GM12878 (cell line): ENCODE measurements around the gene ARSA. TPM values are rescaled to one million over a fixed set of nuclear protein-coding genes. Genes with fewer than 3 reads are reported as not detected.

Experiments used
- ATAC-seq: fragments of 200-7000 bp; cut with Tn5 transposase; 3 replicates; pipeline ENCODE4 v1.9.1; 2020; ENCODE audit warnings: mild to moderate bottlenecking, moderate library complexity
- BruUV-seq: library from RNA; stranded (reverse); fragments of 400-500 nt; replicated peaks from 2 replicates; lab custom pipeline; 2021; lab: Mats Ljungman, UMichigan
- CTCF ChIA-PET: fragments of 300-600 bp; sonication (Branson Sonifier 250); formaldehyde crosslinking; extraction: SDS; loops from one replicate; lab custom pipeline; 2021; ENCODE audit warnings: inconsistent platforms; lab: Yijun Ruan, JAX
- POLR2A ChIA-PET: fragments of 350-600 bp; formaldehyde crosslinking; extraction: SDS; loops from one replicate; lab custom pipeline; 2021; ENCODE audit warnings: inconsistent platforms; lab: Charles Lee
- RAD21 ChIA-PET: fragments of 300-600 bp; sonication (Branson Sonifier 250); formaldehyde crosslinking; loops from one replicate; lab custom pipeline; 2023; ENCODE audit warnings: antibody characterized with exemption; ENCODE audit not compliant: unreplicated experiment; lab: Charles Lee
- SMC1A ChIA-PET: fragments of 300-600 bp; sonication (Branson Sonifier 250); formaldehyde crosslinking; loops from one replicate; lab custom pipeline; 2023; ENCODE audit not compliant: unreplicated experiment, uncharacterized antibody; lab: Charles Lee
- DNase-seq: peaks from one replicate; pipeline ENCODE4 v3.0.0-alpha.2; 2011; ENCODE audit warnings: low read depth, low spot score
- FAIRE-seq: peaks from 3 replicates; lab custom pipeline; 2011; peaks lifted over from hg19 to GRCh38; lab: Jason Lieb, UNC
- H2AFZ ChIP-seq: 2 replicates; pipeline ENCODE4 v1.6.0; 2011; ENCODE audit warnings: low read depth, low read length, control low read depth; ENCODE audit not compliant: control insufficient read depth
- H3K27ac ChIP-seq: 2 replicates; pipeline ENCODE4 v1.5.1; 2011; ENCODE audit warnings: control low read depth; ENCODE audit not compliant: control insufficient read depth, insufficient read depth
- H3K27me3 ChIP-seq, 2 experiments: replicated peaks in 1 of 2; 2 replicates each; pipeline versions ENCODE4 v1.6.0 to v1.6.1; 2011; ENCODE audit warnings: low read length in 1 of 2; ENCODE audit not compliant: control insufficient read depth in 2 of 2, insufficient read depth in 2 of 2
- H3K36me3 ChIP-seq, 2 experiments: 2 replicates each; pipeline ENCODE4 v1.5.1; 2011; ENCODE audit warnings: low read length in 1 of 2; ENCODE audit not compliant: control insufficient read depth in 2 of 2, insufficient read depth in 2 of 2
- H3K4me1 ChIP-seq: 2 replicates; pipeline ENCODE4 v1.6.1; 2011; ENCODE audit warnings: mild to moderate bottlenecking, low read length, moderate library complexity, mixed read lengths; ENCODE audit not compliant: control insufficient read depth, insufficient read depth
- H3K4me2 ChIP-seq: 2 replicates; pipeline ENCODE4 v1.6.0; 2011; ENCODE audit warnings: control low read depth; ENCODE audit not compliant: control insufficient read depth, insufficient read depth
- H3K4me3 ChIP-seq: fragments of 200-600 bp; sonication (generic); 2 replicates; pipeline ENCODE4 v1.5.1; 2016
- H3K79me2 ChIP-seq: 2 replicates; pipeline ENCODE4 v1.6.0; 2011; ENCODE audit warnings: low read length; ENCODE audit not compliant: control insufficient read depth, insufficient read depth
- H3K9ac ChIP-seq: 2 replicates; pipeline ENCODE4 v1.8.0; 2011; ENCODE audit warnings: low read length, control low read depth, mixed read lengths; ENCODE audit not compliant: control insufficient read depth, insufficient read depth
- H3K9me3 ChIP-seq: replicated peaks from 3 replicates; pipeline ENCODE4 v1.5.1; 2011; ENCODE audit warnings: mild to moderate bottlenecking, low read length; ENCODE audit not compliant: control insufficient read depth, insufficient read depth
- H4K20me1 ChIP-seq: 2 replicates; pipeline ENCODE4 v1.6.0; 2011; ENCODE audit not compliant: control insufficient read depth, insufficient read depth
- ASH2L ChIP-seq: fragments of 300-600, 200-600 bp; sonication (generic); IDR thresholded peaks from 2 replicates; pipeline ENCODE4 v1.6.1; 2017; ENCODE audit warnings: low read depth, mild to moderate bottlenecking, borderline replicate concordance
- BCL11A ChIP-seq: IDR thresholded peaks from 2 replicates; pipeline ENCODE4 v1.6.1; 2011; ENCODE audit warnings: low read depth, low read length
- CREM ChIP-seq: IDR thresholded peaks from 2 replicates; pipeline ENCODE4 v1.6.1; 2014; ENCODE audit warnings: antibody characterized with exemption, low read depth
- IKZF1 ChIP-seq: fragments of 450-650 bp; conservative IDR thresholded peaks from 2 replicates; pipeline ENCODE4 v1.6.1; 2017; ENCODE audit warnings: antibody characterized with exemption, mild to moderate bottlenecking
- IRF4 ChIP-seq: IDR thresholded peaks from 2 replicates; pipeline ENCODE4 v1.6.1; 2011; ENCODE audit warnings: low read depth, low read length
- LARP7 ChIP-seq: fragments of 450-650 bp; IDR thresholded peaks from 2 replicates; pipeline ENCODE4 v1.6.1; 2017; ENCODE audit warnings: mild to moderate bottlenecking
- MTA2 ChIP-seq: fragments of 450-650 bp; IDR thresholded peaks from 2 replicates; pipeline ENCODE4 v1.6.1; 2016; ENCODE audit warnings: low read depth, mild to moderate bottlenecking, moderate library complexity
- NBN ChIP-seq: fragments of 450-650 bp; IDR thresholded peaks from 2 replicates; pipeline ENCODE4 v1.6.1; 2016
- PAX5 ChIP-seq: IDR thresholded peaks from 2 replicates; pipeline ENCODE4 v1.6.1; 2011; ENCODE audit warnings: low read depth, low read length, borderline replicate concordance
- RELA ChIP-seq: fragments of 450-650 bp; IDR thresholded peaks from 2 replicates; pipeline ENCODE4 v1.8.0; 2014; ENCODE audit warnings: borderline replicate concordance; ENCODE audit not compliant: partially characterized antibody
- TCF3 ChIP-seq: IDR thresholded peaks from 2 replicates; pipeline ENCODE4 v1.6.1; 2012; ENCODE audit warnings: low read depth, mild to moderate bottlenecking, low read length, borderline replicate concordance; ENCODE audit not compliant: insufficient read depth
- TCF7 ChIP-seq: IDR thresholded peaks from 2 replicates; pipeline ENCODE4 v1.6.1; 2014; ENCODE audit warnings: antibody characterized with exemption, borderline replicate concordance
- WGBS: methylation state at CpG from one replicate; pipeline ENCODE4 v1.1.6; 2016; ENCODE audit warnings: low lambda C conversion rate; ENCODE audit not compliant: insufficient replicate concordance, insufficient coverage; ENCODE audit errors: missing lambda C conversion rate; 5-methylcytosine and 5-hydroxymethylcytosine counted together
- in situ Hi-C: fragments of 300-500 bp; cut with MboI; formaldehyde crosslinking; loops from 9 replicates; pipeline ENCODE4 v1.14.3; 2018; ENCODE audit warnings: mixed read lengths
- intact Hi-C: fragments of 100-400 bp; cut with micrococcal nuclease; formaldehyde crosslinking; loops from one replicate; pipeline ENCODE4 v1.14.2; 2022; ENCODE audit not compliant: unreplicated experiment
- polyA plus RNA-seq, 11 experiments: library from polyadenylated mRNA; depleted of rRNA in 4 of 11; unstranded in 6 of 11; stranded (reverse) in 5 of 11; fragments of >200 nt; fragmentation: Nextera tagmentation in 4 of 11; fragmentation: Illumina TruSeq in 1 of 11; extraction: Ambion mirVana in 4 of 11; extraction: Trizol in 1 of 11; gene quantifications; 1 replicate in 1 of 11; 2 replicates in 10 of 11; pipeline versions ENCODE4 v1.2.1 to v1.2.3, GENCODE V29; 2011 to 2016; ENCODE audit warnings: inconsistent platforms in 2 of 11, missing spikeins in 2 of 11, low read depth in 1 of 11
- total RNA-seq, 4 experiments: library from RNA; depleted of rRNA in 3 of 4; stranded (reverse); fragments of >200 nt in 3 of 4; fragmentation: Illumina TruSeq in 1 of 4; extraction: Trizol in 1 of 4; gene quantifications; 2 replicates each; pipeline versions ENCODE4 v1.2.1 to v1.2.3, GENCODE V29; 2013 to 2021
- TF ChIP-seq, protein P1 (sequence below): fragments of 450-650 bp; IDR thresholded peaks from 2 replicates; pipeline ENCODE4 v1.6.1; 2018; ENCODE audit warnings: mild to moderate bottlenecking, low read depth, moderate library complexity; ENCODE audit not compliant: partially characterized antibody

ARSA gene
- total and polyA plus RNA-seq, 10 of the 15 experiments (the other 5 are each of a cell fraction or from before 2014, with no cell fraction given), result 0.39 to 26.3 (median 9.8) TPM

DNA sequence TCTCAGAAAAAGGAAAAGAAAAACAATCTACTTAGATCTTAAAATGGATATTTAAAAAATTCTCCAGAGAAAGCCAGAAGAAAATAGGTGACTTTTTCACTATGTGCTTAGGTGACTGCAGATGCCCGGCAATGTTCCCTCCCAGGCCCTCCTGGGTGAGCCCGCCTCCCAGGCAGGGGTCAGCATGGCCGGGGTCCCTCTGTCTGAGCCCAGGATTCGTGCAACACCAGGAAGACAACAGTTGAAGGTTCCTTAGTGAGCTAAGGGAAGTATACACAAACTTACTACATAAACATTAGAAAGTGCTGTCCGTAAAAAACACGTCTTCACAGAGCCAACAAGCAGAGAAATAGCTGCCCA lies 15.8 kb downstream of the ARSA start:
- intact Hi-C loops, result no loop called here
- DNase-seq, result no peak
- WGBS, result 40% methylated on average over 6 of the region's 6 CpGs
- ChIA-PET SMC1A (no interaction called here), CTCF (interaction anchor here (2.2 kb wide), 1 partner anchor 10 kb away, joined by 10 read pairs; no protein-coding TSS in a partner anchor), POLR2A (no interaction called here), RAD21 (interaction anchor here (1.2 kb wide), 1 partner anchor 71 kb away, joined by 3 read pairs; no protein-coding TSS in a partner anchor)
- Histone ChIP-seq H3K9ac (no peak overlapping the region), H3K4me3 (no peak overlapping the region), H3K36me3 (no peaks in the 10 kb centered on the region), H3K79me2 (no peaks in the 10 kb centered on the region), H3K27ac (no peak overlapping the region), H2AFZ (no peak overlapping the region), H3K4me1 (no peaks in the 10 kb centered on the region), H4K20me1 (no peaks in the 10 kb centered on the region), H3K27me3 (no peaks in the 10 kb centered on the region; a peak in 1 of 4 replicates), H3K4me2 (no peak overlapping the region), H3K9me3 (no peaks in the 10 kb centered on the region)
- in situ Hi-C loops, result loop anchor here (10.0 kb wide), 1 partner anchor 357 kb away; the partner anchor contains the start of gene HDAC10
- no peak for ATAC-seq
- no peak for FAIRE-seq
- BruUV-seq, result no TSS peak
- TF ChIP-seq BCL11A, result no peak
- no peak for TF ChIP-seq NBN
- TF ChIP-seq MTA2, result no peak
- TF ChIP-seq PAX5, result no peak
- TF ChIP-seq IRF4, result no peak
- TF ChIP-seq TCF3, result no peak
- no peak for TF ChIP-seq CREM

DNA sequence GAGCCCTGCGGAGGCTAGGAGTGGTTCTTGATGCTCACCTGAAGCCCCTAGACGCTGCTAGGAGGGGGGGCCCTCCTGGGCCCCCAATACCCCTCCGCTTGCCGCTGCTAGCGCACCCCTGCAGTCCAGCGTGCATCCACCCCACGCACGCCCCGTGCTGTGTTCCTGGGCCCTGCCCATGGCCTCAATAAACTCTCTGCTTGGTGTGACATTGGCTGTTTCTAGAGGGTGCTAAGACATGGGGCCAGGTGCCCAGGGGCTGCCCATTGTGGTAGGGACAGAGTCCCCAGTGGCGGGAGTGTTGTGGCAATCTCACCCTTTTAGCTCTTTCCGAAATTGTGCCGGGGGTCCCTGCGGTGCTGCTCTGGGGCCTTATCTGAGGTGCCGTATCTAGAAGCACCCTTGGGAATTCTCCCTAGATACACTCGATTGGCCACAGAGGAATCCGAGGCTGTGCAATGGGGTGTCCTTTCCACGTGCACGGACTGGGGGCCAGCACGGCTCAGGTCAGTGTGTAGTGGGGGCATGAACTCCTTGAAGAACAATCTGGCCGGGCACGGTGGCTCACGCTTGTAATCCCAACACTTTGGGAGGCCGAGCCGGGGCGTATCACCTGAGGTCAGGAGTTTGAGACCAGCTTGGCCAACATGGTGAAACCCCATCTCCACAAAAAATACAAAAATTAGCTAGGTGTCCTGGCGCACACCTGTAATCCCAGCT lies 16.5 kb downstream of the ARSA start:
- BruUV-seq, result no TSS peak
- 65% methylated on average over 24 of the region's 26 CpGs for WGBS
- no peaks in the 10 kb centered on the region for H4K20me1 ChIP-seq
- H3K9me3 ChIP-seq, result no peaks in the 10 kb centered on the region
- no peaks in the 10 kb centered on the region for H3K79me2 ChIP-seq
- H3K4me2 ChIP-seq, result no peak overlapping the region
- SMC1A ChIA-PET, result no interaction called here
- no peaks in the 10 kb centered on the region for H3K4me1 ChIP-seq
- in situ Hi-C loops, result loop anchor here (10.0 kb wide), 1 partner anchor 357 kb away; the partner anchor contains the start of gene HDAC10
- H3K9ac ChIP-seq, result no peak overlapping the region
- H3K27ac ChIP-seq, result no peak overlapping the region
- no peaks in the 10 kb centered on the region for H3K36me3 ChIP-seq
- CTCF ChIA-PET, result interaction anchor here (2.2 kb wide), 1 partner anchor 10 kb away, joined by 10 read pairs; no protein-coding TSS in a partner anchor
- no peaks in the 10 kb centered on the region; a peak in 1 of 4 replicates for H3K27me3 ChIP-seq
- no peak overlapping the region for H2AFZ ChIP-seq
- RAD21 ChIA-PET, result interaction anchor here (1.2 kb wide), 1 partner anchor 71 kb away, joined by 3 read pairs; no protein-coding TSS in a partner anchor
- no peak overlapping the region for H3K4me3 ChIP-seq
- DNase-seq (no peak), FAIRE-seq (no peak), ATAC-seq (no peak)
- intact Hi-C loops, result no loop called here
- POLR2A ChIA-PET, result no interaction called here
- TF ChIP-seq, protein P1, sequence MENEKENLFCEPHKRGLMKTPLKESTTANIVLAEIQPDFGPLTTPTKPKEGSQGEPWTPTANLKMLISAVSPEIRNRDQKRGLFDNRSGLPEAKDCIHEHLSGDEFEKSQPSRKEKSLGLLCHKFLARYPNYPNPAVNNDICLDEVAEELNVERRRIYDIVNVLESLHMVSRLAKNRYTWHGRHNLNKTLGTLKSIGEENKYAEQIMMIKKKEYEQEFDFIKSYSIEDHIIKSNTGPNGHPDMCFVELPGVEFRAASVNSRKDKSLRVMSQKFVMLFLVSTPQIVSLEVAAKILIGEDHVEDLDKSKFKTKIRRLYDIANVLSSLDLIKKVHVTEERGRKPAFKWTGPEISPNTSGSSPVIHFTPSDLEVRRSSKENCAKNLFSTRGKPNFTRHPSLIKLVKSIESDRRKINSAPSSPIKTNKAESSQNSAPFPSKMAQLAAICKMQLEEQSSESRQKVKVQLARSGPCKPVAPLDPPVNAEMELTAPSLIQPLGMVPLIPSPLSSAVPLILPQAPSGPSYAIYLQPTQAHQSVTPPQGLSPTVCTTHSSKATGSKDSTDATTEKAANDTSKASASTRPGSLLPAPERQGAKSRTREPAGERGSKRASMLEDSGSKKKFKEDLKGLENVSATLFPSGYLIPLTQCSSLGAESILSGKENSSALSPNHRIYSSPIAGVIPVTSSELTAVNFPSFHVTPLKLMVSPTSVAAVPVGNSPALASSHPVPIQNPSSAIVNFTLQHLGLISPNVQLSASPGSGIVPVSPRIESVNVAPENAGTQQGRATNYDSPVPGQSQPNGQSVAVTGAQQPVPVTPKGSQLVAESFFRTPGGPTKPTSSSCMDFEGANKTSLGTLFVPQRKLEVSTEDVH, result no peak
- TF ChIP-seq PAX5, result no peak
- TF ChIP-seq TCF7, result no peak
- TF ChIP-seq RELA, result no peak
- no peak for TF ChIP-seq IKZF1
- TF ChIP-seq LARP7, result no peak
- no peak for TF ChIP-seq ASH2L
